Astrocyte (in vitro differentiated cells and primary cell): Measurements from ENCODE around the gene PML.

Source experiments
- CTCF ChIP-seq: IDR thresholded peaks from 2 replicates; pipeline ENCODE4 v1.5.1; 2011; ENCODE audit warnings: low read depth, mild to moderate bottlenecking, inconsistent platforms, low read length, moderate library complexity; ENCODE audit not compliant: insufficient read depth
- EZH2 ChIP-seq: IDR thresholded peaks from 2 replicates; pipeline ENCODE4 v1.6.1; 2012; ENCODE audit warnings: mild to moderate bottlenecking, low read length, inconsistent platforms; ENCODE audit not compliant: insufficient read depth

- TF ChIP-seq CTCF, result no peak
- TF ChIP-seq EZH2, result no peak
These were observed 36.7 kb upstream of the PML start for GRCh38 chr15:73957785-73958184.
